Gastrocnemius medialis (tissue), 4 donors: ENCODE measurements around the gene COLQ. TPM values are rescaled to one million over a fixed set of nuclear protein-coding genes. Genes with fewer than 3 reads are reported as not detected.

Source experiments
- ATAC-seq, 2 donors: fragments of 150-250 bp; one replicate each; pipeline ENCODE4 v1.9.1; 2016
- DNase-seq, 2 donors: peaks; one replicate each; pipeline ENCODE4 v3.0.0-alpha.2; 2019
- H3K27ac ChIP-seq, 4 donors: fragments of 200-600 bp; sonication (generic); 1 replicate in 1 of 4; 2 replicates in 3 of 4; pipeline ENCODE4 v1.5.1; 2016 to 2018; ENCODE audit warnings: mild to moderate bottlenecking in 2 of 4, moderate library complexity in 1 of 4
- H3K27me3 ChIP-seq, 3 donors: fragments of 200-600 bp; sonication (generic) in 2 of 3; 1 replicate in 1 of 3; 2 replicates in 2 of 3; pipeline versions ENCODE4 v1.5.1 to v1.6.0; 2016 to 2019; ENCODE audit warnings: mild to moderate bottlenecking in 1 of 3, moderate library complexity in 1 of 3
- H3K36me3 ChIP-seq, 2 donors: fragments of 200-600 bp; sonication (generic) in 1 of 2; one replicate each; pipeline ENCODE4 v1.5.1; 2017 to 2018
- H3K4me1 ChIP-seq, 2 donors: fragments of 200-600 bp; sonication (generic) in 1 of 2; one replicate each; pipeline ENCODE4 v1.5.1; 2016 to 2017; ENCODE audit warnings: mild to moderate bottlenecking in 2 of 2
- H3K4me3 ChIP-seq, 4 donors: fragments of 200-600 bp; sonication (generic) in 3 of 4; 1 replicate in 1 of 4; 2 replicates in 3 of 4; pipeline ENCODE4 v1.5.1; 2016 to 2019; ENCODE audit warnings: mild to moderate bottlenecking in 2 of 4
- H3K9me3 ChIP-seq, 3 donors: fragments of 200-600 bp; sonication (generic) in 2 of 3; 1 replicate in 1 of 3; 2 replicates in 2 of 3; pipeline ENCODE4 v1.5.1; 2016 to 2019
- POLR2A ChIP-seq, 2 donors: fragments of 450-650 bp; IDR thresholded peaks; one replicate each; pipeline ENCODE4 v1.6.1; 2017; ENCODE audit warnings: antibody characterized with exemption in 2 of 2, mild to moderate bottlenecking in 2 of 2, moderate library complexity in 2 of 2
- in situ Hi-C, 4 donors: fragments of 200-750 bp; cut with MboI; loops; one replicate each; pipeline versions ENCODE4 v1.15.0 to v1.8.0; 2017; ENCODE audit warnings: low sequenced_read_pairs in 4 of 4
- intact Hi-C: fragments of 100-400 bp; cut with DNase I; formaldehyde crosslinking; loops from one replicate; pipeline ENCODE4 v1.15.1; 2023; ENCODE audit warnings: low total_unique reads
- total RNA-seq, 4 donors: library from RNA; depleted of rRNA; stranded (reverse); fragments of >200 nt; gene quantifications; one replicate each; pipeline versions ENCODE4 v1.1.0 to v1.2.3, GENCODE V29; 2016
- TF ChIP-seq, protein P1 (sequence below), 5 experiments: fragments of 450-650 bp in 3 of 5; fragments of 200-600 bp in 2 of 5; sonication (generic) in 2 of 5; IDR thresholded peaks in 4 of 5; conservative IDR thresholded peaks in 1 of 5; 1 replicate in 4 of 5; 2 replicates in 1 of 5; pipeline ENCODE4 v1.5.1; 2016 to 2019; ENCODE audit warnings: antibody characterized with exemption in 5 of 5, mild to moderate bottlenecking in 3 of 5, moderate library complexity in 3 of 5

COLQ gene
- total RNA-seq, 4 donors from 2014 or later, result 2.8 to 4.7 (median 3.0) TPM

DNA sequence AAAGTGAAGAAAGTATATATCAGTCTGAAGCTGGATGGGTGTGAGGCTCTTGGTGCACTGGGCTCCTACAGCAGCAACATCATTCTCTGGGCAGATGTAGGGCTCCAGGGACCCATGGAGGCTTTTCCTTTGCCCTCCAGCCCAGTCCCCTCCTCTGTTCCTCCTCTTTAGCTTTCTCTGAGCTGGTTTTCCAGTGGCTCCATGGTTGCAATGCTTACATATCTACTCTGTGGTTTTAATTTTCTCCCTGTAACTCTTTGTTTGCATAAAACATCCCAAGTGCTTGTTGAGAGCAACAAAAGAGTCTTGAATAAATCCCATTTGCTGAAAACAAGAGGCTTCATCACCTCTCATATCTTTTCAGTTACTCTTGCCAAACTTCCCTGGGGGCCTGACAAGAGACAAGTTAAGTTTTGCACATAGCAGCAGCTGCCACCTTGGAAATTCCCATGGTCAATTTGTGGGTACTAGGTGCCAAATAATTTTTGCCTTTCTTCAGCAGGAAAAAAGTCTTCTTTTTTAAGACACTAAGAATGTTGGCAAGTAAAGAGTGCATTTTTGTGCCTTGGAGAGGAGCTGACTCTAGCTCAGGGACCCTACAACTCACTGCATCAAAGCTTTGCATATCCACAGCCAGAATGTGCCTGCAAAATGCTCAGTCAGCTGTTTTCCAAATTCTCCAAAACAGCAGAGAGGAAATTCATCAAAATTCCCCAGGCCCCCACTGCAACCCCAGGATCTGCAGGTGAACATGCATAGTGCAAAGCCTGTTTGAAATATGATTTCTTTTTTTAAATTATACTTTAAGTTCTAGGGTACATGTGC, 41.9 kb downstream of the COLQ start:
- H3K9me3 ChIP-seq, result no peaks in the 10 kb centered on the region
- in situ Hi-C loops, result no loop called here
- no peaks in the 10 kb centered on the region for H3K27me3 ChIP-seq
- H3K4me1 ChIP-seq, result peaks cover 18 to 20% of the 10 kb centered on the region in 2 donors
- peak overlapping the region in 1 of 4 donors; percentile 44 for H3K27ac ChIP-seq
- intact Hi-C loops, result no loop called here
- ATAC-seq (no peak), DNase-seq (no peak)
- TF ChIP-seq, protein P1, sequence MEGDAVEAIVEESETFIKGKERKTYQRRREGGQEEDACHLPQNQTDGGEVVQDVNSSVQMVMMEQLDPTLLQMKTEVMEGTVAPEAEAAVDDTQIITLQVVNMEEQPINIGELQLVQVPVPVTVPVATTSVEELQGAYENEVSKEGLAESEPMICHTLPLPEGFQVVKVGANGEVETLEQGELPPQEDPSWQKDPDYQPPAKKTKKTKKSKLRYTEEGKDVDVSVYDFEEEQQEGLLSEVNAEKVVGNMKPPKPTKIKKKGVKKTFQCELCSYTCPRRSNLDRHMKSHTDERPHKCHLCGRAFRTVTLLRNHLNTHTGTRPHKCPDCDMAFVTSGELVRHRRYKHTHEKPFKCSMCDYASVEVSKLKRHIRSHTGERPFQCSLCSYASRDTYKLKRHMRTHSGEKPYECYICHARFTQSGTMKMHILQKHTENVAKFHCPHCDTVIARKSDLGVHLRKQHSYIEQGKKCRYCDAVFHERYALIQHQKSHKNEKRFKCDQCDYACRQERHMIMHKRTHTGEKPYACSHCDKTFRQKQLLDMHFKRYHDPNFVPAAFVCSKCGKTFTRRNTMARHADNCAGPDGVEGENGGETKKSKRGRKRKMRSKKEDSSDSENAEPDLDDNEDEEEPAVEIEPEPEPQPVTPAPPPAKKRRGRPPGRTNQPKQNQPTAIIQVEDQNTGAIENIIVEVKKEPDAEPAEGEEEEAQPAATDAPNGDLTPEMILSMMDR (IDR thresholded peaks at IDR 0.05 in 4 of 5, conservative IDR thresholded peaks at IDR 0.05 in 1 of 5), result no peak
- no peak for TF ChIP-seq POLR2A (IDR thresholded peaks at IDR 0.05)
- no peak overlapping the region for H3K4me3 ChIP-seq
- peaks cover 0 to 3% of the 10 kb centered on the region in 2 donors for H3K36me3 ChIP-seq

DNA sequence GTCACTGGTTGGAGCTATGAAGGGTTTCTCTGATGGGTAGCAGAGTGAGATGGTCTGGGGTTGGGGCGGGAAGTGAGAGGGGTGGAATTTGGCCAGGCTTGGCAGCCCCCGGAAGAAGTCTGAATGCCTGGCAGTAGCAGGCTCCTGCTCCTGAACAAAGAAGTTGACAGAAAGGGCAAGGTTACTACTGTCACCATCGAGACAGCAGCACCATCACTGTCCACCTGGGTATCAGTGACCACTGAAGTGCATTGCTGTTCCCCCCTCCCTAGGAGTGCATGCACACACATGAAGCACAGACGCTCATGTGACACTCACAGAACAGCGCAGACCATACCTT, 42.9 kb downstream of the COLQ start:
- Histone ChIP-seq H3K9me3 (no peaks in the 10 kb centered on the region), H3K36me3 (peaks cover 0 to 4% of the 10 kb centered on the region in 2 donors), H3K4me3 (no peak overlapping the region), H3K27ac (peak overlapping the region; percentile 24 to 45 (median 44)), H3K27me3 (no peaks in the 10 kb centered on the region), H3K4me1 (peaks cover 18 to 20% of the 10 kb centered on the region in 2 donors)
- in situ Hi-C loops (no loop called here), intact Hi-C loops (no loop called here)
- DNase-seq (no peak), ATAC-seq (no peak)
- TF ChIP-seq POLR2A (IDR thresholded peaks at IDR 0.05), result no peak

DNA sequence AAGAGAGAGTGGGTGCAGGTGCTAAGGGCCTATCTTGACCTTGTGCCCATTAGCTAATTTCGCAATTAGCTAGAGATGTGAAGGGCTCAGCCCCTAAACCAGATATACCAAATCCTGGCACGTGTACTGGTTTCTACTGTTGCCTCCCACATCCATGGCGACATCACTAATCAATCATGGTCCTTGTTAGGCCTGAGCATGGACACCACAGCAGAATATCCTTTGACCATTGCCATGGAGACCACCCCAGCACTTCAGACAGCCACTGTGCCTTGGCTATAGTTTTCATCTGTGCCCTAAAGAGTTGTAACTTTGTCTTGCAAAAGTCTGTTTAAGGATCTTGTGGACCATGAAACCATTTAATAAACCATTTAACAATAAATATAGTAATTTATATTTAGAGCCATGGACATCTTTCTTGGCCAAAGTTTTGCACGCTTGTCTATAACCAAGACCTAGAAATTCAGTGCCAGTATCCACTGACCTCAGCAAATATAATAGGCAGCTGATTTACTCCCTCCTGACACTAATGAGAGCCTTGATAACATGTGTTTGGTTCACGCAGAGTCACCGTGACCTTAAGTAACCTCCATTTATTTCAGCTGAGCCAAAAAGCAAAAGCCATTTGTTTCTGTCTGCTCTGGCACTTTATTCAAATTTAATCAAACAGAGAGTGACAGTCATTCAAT, 43.4 kb downstream of the COLQ start:
- intact Hi-C loops, result no loop called here

DNA sequence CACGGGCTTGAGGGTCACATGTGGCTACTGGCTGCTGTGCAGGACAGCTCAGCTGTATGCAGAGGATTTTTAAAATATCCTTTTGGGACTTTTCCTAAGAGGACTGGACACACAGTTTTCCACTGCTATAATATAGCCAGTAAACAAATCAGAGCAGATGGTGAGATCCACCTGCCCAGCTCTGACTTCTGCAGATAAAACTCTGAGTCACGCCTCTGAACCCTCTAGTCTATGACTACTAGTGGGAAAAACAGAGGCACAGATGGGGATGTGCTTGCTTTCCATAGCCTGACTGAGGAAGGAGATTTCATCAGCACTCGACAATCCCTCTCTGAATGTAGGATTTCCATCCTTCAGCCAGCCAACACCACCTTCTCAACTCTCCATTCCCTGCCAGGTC, 45.1 kb downstream of the COLQ start:
- ATAC-seq (peak in 1 of 2 donors; percentile 72), DNase-seq (no peak)
- intact Hi-C loops, result no loop called here
- Histone ChIP-seq H3K36me3 (peaks cover 0 to 4% of the 10 kb centered on the region in 2 donors), H3K27ac (peak overlapping the region in 2 of 4 donors; percentile 53 to 55), H3K9me3 (no peaks in the 10 kb centered on the region), H3K4me1 (peaks cover 18 to 20% of the 10 kb centered on the region in 2 donors), H3K27me3 (no peaks in the 10 kb centered on the region), H3K4me3 (no peak overlapping the region)
- in situ Hi-C loops, result no loop called here
- TF ChIP-seq, protein P1 (IDR thresholded peaks at IDR 0.05 in 4 of 5, conservative IDR thresholded peaks at IDR 0.05 in 1 of 5), result no peak
- TF ChIP-seq POLR2A (IDR thresholded peaks at IDR 0.05), result no peak

More for the DNA sequence above, 43.4 kb downstream of the COLQ start:
- Histone ChIP-seq H3K27ac (peak overlapping the region; percentile 24 to 45 (median 44)), H3K27me3 (no peaks in the 10 kb centered on the region), H3K4me1 (peaks cover 18 to 20% of the 10 kb centered on the region in 2 donors), H3K36me3 (peaks cover 0 to 4% of the 10 kb centered on the region in 2 donors), H3K4me3 (no peak overlapping the region), H3K9me3 (no peaks in the 10 kb centered on the region)
- ATAC-seq (peak; percentile 64 to 73), DNase-seq (no peak)
- in situ Hi-C loops, result no loop called here
- no peak for TF ChIP-seq POLR2A (IDR thresholded peaks at IDR 0.05)
- TF ChIP-seq, protein P1 (IDR thresholded peaks at IDR 0.05 in 4 of 5, conservative IDR thresholded peaks at IDR 0.05 in 1 of 5), result no peak

DNA sequence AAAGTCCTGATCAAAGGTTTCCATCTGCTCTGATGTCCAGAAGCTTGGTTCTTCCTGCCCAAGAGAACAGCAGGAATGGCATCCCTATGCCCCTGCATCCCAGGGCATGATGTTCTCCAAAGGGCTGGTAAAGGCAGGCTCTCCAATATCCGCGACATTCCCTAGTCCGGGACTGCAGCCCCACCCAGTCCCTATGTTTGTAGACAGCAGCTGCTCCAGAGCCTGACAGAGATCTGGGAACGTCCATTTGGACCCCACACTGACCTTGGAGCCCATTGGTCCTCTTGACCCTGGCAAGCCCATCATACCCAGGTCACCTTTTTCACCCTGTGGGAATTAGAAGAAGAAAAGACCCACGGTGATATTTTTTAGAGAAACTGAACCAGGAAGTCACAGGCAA, 46.3 kb downstream of the COLQ start:
- no peak overlapping the region for H3K4me3 ChIP-seq
- intact Hi-C loops, result no loop called here
- no peaks in the 10 kb centered on the region for H3K27me3 ChIP-seq
- H3K36me3 ChIP-seq, result peaks cover 0 to 4% of the 10 kb centered on the region in 2 donors
- no peak for ATAC-seq
- in situ Hi-C loops, result no loop called here
- no peak for DNase-seq
- peaks cover 18 to 20% of the 10 kb centered on the region in 2 donors for H3K4me1 ChIP-seq
- no peaks in the 10 kb centered on the region for H3K9me3 ChIP-seq
- no peak overlapping the region for H3K27ac ChIP-seq
- no peak for TF ChIP-seq POLR2A (IDR thresholded peaks at IDR 0.05)
- TF ChIP-seq, protein P1 (IDR thresholded peaks at IDR 0.05 in 4 of 5, conservative IDR thresholded peaks at IDR 0.05 in 1 of 5), result no peak
